CD4-positive, alpha-beta T cell treated with Interleukin-2 at 100 ng/mL for 4 hours (primary cell): ENCODE results near the gene LUC7L2.
"Not testable (repeated sequence)": the region's sequence is repeated elsewhere in the genome, so short reads cannot be mapped to it uniquely, and the experiment has no call there.

Experiments
- DNase-seq: peaks from one replicate; pipeline ENCODE4 v3.0.0-alpha.2; 2020; ENCODE audit warnings: low spot score

LUC7L2 gene

GRCh38 chr7:139451638-139452037 is 91.9 kb downstream of the LUC7L2 start:
- DNase-seq = no peak

- no peak for DNase-seq
Measured at GRCh38 chr7:139452958-139453672, 93.4 kb downstream of the LUC7L2 start.

- no peak for DNase-seq
Measured at GRCh38 chr7:139453673-139454321, 94.1 kb downstream of the LUC7L2 start.

GRCh38 chr7:139455789-139456188 is 96.1 kb downstream of the LUC7L2 start:
- DNase-seq = no peak

- no peak for DNase-seq
Measured at GRCh38 chr7:139456511-139456910, 96.8 kb downstream of the LUC7L2 start.

GRCh38 chr7:139457153-139457946 is 97.7 kb downstream of the LUC7L2 start:
- DNase-seq = no peak

GRCh38 chr7:139463421-139463820 is 103.7 kb downstream of the LUC7L2 start:
- DNase-seq = not testable (repeated sequence)

GRCh38 chr7:139464511-139464910 is 104.8 kb downstream of the LUC7L2 start:
- not testable (repeated sequence) for DNase-seq

- DNase-seq = not testable (repeated sequence)
Measured at GRCh38 chr7:139465072-139465471, 105.4 kb downstream of the LUC7L2 start.

- not testable (repeated sequence) for DNase-seq
Measured at GRCh38 chr7:139467729-139468128, 108.0 kb downstream of the LUC7L2 start.

- DNase-seq = not testable (repeated sequence)
Measured at GRCh38 chr7:139468281-139468680, 108.6 kb downstream of the LUC7L2 start.

- DNase-seq = no peak
Measured at GRCh38 chr7:139471740-139472353, 112.2 kb downstream of the LUC7L2 start.
